Liver (tissue), 9 donors: ENCODE data around the gene RTN4RL1. TPM values are rescaled to one million over a fixed set of nuclear protein-coding genes. Genes with fewer than 3 reads are reported as not detected.

Source experiments
- DNase-seq: peaks from one replicate; pipeline ENCODE4 v3.0.0-alpha.2; 2017; ENCODE audit warnings: low spot score
- H3K27ac ChIP-seq, 2 donors: one replicate each; pipeline ENCODE4 v1.7.0; 2013; ENCODE audit warnings: inconsistent platforms in 2 of 2, low read length in 2 of 2, control low read depth in 1 of 2, low read depth in 1 of 2, mild to moderate bottlenecking in 1 of 2
- H3K27me3 ChIP-seq, 4 donors: one replicate each; pipeline versions ENCODE4 v1.6.1 to v1.7.0; 2013; ENCODE audit warnings: low read length in 3 of 4, inconsistent platforms in 1 of 4, mild to moderate bottlenecking in 1 of 4, moderate library complexity in 1 of 4; ENCODE audit not compliant: control insufficient read depth in 4 of 4, insufficient read depth in 4 of 4
- H3K36me3 ChIP-seq, 4 donors: one replicate each; pipeline versions ENCODE4 v1.6.1 to v1.7.0; 2013; ENCODE audit warnings: low read length in 3 of 4, mild to moderate bottlenecking in 3 of 4, low read depth in 1 of 4, moderate library complexity in 1 of 4; ENCODE audit not compliant: control insufficient read depth in 4 of 4, insufficient read depth in 3 of 4
- H3K4me1 ChIP-seq, 4 donors: one replicate each; pipeline versions ENCODE4 v1.6.1 to v1.7.0; 2013; ENCODE audit warnings: low read length in 3 of 4, mild to moderate bottlenecking in 3 of 4, moderate library complexity in 1 of 4; ENCODE audit not compliant: control insufficient read depth in 4 of 4, insufficient read depth in 4 of 4
- H3K4me3 ChIP-seq, 3 donors: one replicate each; pipeline versions ENCODE4 v1.6.1 to v1.7.0; 2013; ENCODE audit warnings: low read length in 3 of 3, control low read depth in 1 of 3, low read depth in 1 of 3, mild to moderate bottlenecking in 1 of 3
- H3K9ac ChIP-seq, 2 donors: one replicate each; pipeline ENCODE4 v1.7.0; 2013; ENCODE audit warnings: low read length in 2 of 2, mild to moderate bottlenecking in 2 of 2, moderate library complexity in 2 of 2, control low read depth in 1 of 2, low read depth in 1 of 2
- H3K9me3 ChIP-seq, 4 donors: one replicate each; pipeline versions ENCODE4 v1.6.1 to v1.7.0; 2013; ENCODE audit warnings: low read length in 3 of 4; ENCODE audit not compliant: control insufficient read depth in 4 of 4
- EGR1 ChIP-seq, 2 donors: IDR thresholded peaks; 2 replicates each; pipeline ENCODE4 v1.6.1; 2016 to 2018; ENCODE audit warnings: antibody characterized with exemption in 2 of 2, low read depth in 2 of 2
- FOXA1 ChIP-seq: IDR thresholded peaks from 2 replicates; pipeline ENCODE4 v1.6.1; 2016; ENCODE audit warnings: antibody characterized with exemption
- FOXA2 ChIP-seq: IDR thresholded peaks from 2 replicates; pipeline ENCODE4 v1.6.1; 2016; ENCODE audit warnings: antibody characterized with exemption
- GABPA ChIP-seq, 2 donors: IDR thresholded peaks in 1 of 2; conservative IDR thresholded peaks in 1 of 2; 2 replicates each; pipeline ENCODE4 v1.6.1; 2016; ENCODE audit warnings: antibody characterized with exemption in 2 of 2, mild to moderate bottlenecking in 1 of 2, moderate library complexity in 1 of 2
- HNF4A ChIP-seq, 2 donors: conservative IDR thresholded peaks; 2 replicates each; pipeline ENCODE4 v1.6.1; 2016; ENCODE audit warnings: antibody characterized with exemption in 2 of 2, mild to moderate bottlenecking in 2 of 2
- HNF4G ChIP-seq: IDR thresholded peaks from 2 replicates; pipeline ENCODE4 v1.6.1; 2016; ENCODE audit warnings: antibody characterized with exemption
- JUND ChIP-seq, 2 donors: IDR thresholded peaks; 2 replicates each; pipeline ENCODE4 v1.6.1; 2016; ENCODE audit warnings: antibody characterized with exemption in 2 of 2
- NR2F2 ChIP-seq: IDR thresholded peaks from 2 replicates; pipeline ENCODE4 v1.6.1; 2016; ENCODE audit warnings: antibody characterized with exemption
- RAD21 ChIP-seq, 2 donors: IDR thresholded peaks; 2 replicates each; pipeline ENCODE4 v1.6.1; 2016; ENCODE audit warnings: antibody characterized with exemption in 2 of 2, mild to moderate bottlenecking in 2 of 2
- RXRA ChIP-seq, 2 donors: IDR thresholded peaks; 2 replicates each; pipeline ENCODE4 v1.6.1; 2017 to 2018; ENCODE audit warnings: antibody characterized with exemption in 2 of 2, mild to moderate bottlenecking in 1 of 2
- SP1 ChIP-seq: IDR thresholded peaks from 2 replicates; pipeline ENCODE4 v1.6.1; 2018; ENCODE audit warnings: antibody characterized with exemption, mild to moderate bottlenecking
- TAF1 ChIP-seq: conservative IDR thresholded peaks from 2 replicates; pipeline ENCODE4 v1.6.1; 2016; ENCODE audit warnings: antibody characterized with exemption, mild to moderate bottlenecking
- YY1 ChIP-seq: IDR thresholded peaks from 2 replicates; pipeline ENCODE4 v1.6.1; 2016; ENCODE audit warnings: antibody characterized with exemption, mild to moderate bottlenecking
- whole genome bisulfite sequencing: extraction: QIAGEN DNeasy Blood & Tissue Kit; methylation state at CpG from one replicate; pipeline ENCODE4 v1.1.7; 2013; 5-methylcytosine and 5-hydroxymethylcytosine counted together
- polyA plus RNA-seq, 2 donors: library from polyadenylated mRNA; stranded (reverse) in 1 of 2; unstranded in 1 of 2; fragments of 200-250 nt in 1 of 2; fragments of >200 nt in 1 of 2; fragmentation: Nextera tagmentation in 1 of 2; extraction: Ambion mirVana in 1 of 2; gene quantifications; one replicate each; pipeline versions ENCODE4 v1.2.1 to v1.2.3, GENCODE V29; 2013 to 2015
- total RNA-seq, 2 donors: library from RNA; depleted of rRNA; stranded (reverse); fragments of >200 nt; gene quantifications; one replicate each; pipeline ENCODE4 v1.2.3, GENCODE V29; 2014
- TF ChIP-seq, protein P1 (sequence below): IDR thresholded peaks from 2 replicates; pipeline ENCODE4 v1.6.1; 2016; ENCODE audit warnings: antibody characterized with exemption
- TF ChIP-seq, protein P2 (sequence below): IDR thresholded peaks from 2 replicates; pipeline ENCODE4 v1.6.1; 2016; ENCODE audit warnings: antibody characterized with exemption
- TF ChIP-seq, protein P3 (sequence below): IDR thresholded peaks from 2 replicates; pipeline ENCODE4 v1.6.1; 2016; ENCODE audit warnings: antibody characterized with exemption, mild to moderate bottlenecking
- TF ChIP-seq, protein P4 (sequence below): IDR thresholded peaks from 2 replicates; pipeline ENCODE4 v1.6.1; 2016; ENCODE audit warnings: antibody characterized with exemption
- TF ChIP-seq, protein P5 (sequence below): fragments of 150-350 bp; IDR thresholded peaks from 2 replicates; pipeline ENCODE4 v1.5.1; 2017; ENCODE audit warnings: improper control_type of control experiment, low read depth, low read length; ENCODE audit not compliant: missing input control
- donor health status: healthy.
- donor health status: healthy.
- donor health status: healthy.
- donor health status: healthy.
- donor health status: healthy.

The RTN4RL1 gene
- total and polyA plus RNA-seq, 4 donors, result 0.04 to 5.4 (median 1.2) TPM

DNA sequence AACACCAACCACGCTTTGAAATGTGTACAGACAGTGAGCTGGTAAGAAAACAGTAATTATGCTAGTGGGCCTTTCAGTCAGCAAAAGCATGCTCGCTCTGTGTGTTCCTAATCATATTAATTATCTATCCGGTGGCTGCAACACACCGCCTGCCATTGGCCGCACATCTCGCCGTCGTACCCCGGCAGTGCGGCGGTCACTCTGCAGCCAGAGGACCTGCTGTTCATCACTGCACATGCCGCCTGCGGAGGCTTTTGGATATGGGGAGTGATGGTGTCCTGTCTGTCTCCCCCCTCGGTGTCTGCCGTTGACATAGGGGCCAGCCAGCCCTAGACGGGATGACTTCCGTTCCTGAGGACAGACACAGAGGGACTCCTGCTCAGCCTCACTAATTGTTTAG is 126.8 kb downstream of the RTN4RL1 start:
- H3K36me3 ChIP-seq, result peaks cover 7 to 40% (median 30%) of the 10 kb centered on the region in 4 donors
- no peak overlapping the region for H3K4me3 ChIP-seq
- TF ChIP-seq TAF1, result no peak
- no peak for TF ChIP-seq YY1
- TF ChIP-seq NR2F2, result no peak
- no peak for TF ChIP-seq RAD21 (IDR thresholded peaks at IDR 0.05)
- TF ChIP-seq, protein P1, sequence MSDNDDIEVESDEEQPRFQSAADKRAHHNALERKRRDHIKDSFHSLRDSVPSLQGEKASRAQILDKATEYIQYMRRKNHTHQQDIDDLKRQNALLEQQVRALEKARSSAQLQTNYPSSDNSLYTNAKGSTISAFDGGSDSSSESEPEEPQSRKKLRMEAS, result no peak
- no peak for TF ChIP-seq RXRA (IDR thresholded peaks at IDR 0.05)
- TF ChIP-seq, protein P2, sequence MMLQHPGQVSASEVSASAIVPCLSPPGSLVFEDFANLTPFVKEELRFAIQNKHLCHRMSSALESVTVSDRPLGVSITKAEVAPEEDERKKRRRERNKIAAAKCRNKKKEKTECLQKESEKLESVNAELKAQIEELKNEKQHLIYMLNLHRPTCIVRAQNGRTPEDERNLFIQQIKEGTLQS, result no peak
- no peak for TF ChIP-seq FOXA1
- TF ChIP-seq, protein P3, sequence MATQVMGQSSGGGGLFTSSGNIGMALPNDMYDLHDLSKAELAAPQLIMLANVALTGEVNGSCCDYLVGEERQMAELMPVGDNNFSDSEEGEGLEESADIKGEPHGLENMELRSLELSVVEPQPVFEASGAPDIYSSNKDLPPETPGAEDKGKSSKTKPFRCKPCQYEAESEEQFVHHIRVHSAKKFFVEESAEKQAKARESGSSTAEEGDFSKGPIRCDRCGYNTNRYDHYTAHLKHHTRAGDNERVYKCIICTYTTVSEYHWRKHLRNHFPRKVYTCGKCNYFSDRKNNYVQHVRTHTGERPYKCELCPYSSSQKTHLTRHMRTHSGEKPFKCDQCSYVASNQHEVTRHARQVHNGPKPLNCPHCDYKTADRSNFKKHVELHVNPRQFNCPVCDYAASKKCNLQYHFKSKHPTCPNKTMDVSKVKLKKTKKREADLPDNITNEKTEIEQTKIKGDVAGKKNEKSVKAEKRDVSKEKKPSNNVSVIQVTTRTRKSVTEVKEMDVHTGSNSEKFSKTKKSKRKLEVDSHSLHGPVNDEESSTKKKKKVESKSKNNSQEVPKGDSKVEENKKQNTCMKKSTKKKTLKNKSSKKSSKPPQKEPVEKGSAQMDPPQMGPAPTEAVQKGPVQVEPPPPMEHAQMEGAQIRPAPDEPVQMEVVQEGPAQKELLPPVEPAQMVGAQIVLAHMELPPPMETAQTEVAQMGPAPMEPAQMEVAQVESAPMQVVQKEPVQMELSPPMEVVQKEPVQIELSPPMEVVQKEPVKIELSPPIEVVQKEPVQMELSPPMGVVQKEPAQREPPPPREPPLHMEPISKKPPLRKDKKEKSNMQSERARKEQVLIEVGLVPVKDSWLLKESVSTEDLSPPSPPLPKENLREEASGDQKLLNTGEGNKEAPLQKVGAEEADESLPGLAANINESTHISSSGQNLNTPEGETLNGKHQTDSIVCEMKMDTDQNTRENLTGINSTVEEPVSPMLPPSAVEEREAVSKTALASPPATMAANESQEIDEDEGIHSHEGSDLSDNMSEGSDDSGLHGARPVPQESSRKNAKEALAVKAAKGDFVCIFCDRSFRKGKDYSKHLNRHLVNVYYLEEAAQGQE, result no peak
- TF ChIP-seq EGR1 (IDR thresholded peaks at IDR 0.05; ENCODE audit: low read depth in 2 of 2), result no peak
- TF ChIP-seq, protein P4, sequence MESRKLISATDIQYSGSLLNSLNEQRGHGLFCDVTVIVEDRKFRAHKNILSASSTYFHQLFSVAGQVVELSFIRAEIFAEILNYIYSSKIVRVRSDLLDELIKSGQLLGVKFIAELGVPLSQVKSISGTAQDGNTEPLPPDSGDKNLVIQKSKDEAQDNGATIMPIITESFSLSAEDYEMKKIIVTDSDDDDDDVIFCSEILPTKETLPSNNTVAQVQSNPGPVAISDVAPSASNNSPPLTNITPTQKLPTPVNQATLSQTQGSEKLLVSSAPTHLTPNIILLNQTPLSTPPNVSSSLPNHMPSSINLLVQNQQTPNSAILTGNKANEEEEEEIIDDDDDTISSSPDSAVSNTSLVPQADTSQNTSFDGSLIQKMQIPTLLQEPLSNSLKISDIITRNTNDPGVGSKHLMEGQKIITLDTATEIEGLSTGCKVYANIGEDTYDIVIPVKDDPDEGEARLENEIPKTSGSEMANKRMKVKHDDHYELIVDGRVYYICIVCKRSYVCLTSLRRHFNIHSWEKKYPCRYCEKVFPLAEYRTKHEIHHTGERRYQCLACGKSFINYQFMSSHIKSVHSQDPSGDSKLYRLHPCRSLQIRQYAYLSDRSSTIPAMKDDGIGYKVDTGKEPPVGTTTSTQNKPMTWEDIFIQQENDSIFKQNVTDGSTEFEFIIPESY, result no peak
- no peak for TF ChIP-seq SP1
- no peak for TF ChIP-seq HNF4A (conservative IDR thresholded peaks at IDR 0.05)
- TF ChIP-seq FOXA2, result no peak
- no peak for TF ChIP-seq JUND (IDR thresholded peaks at IDR 0.05)
- TF ChIP-seq, protein P5, sequence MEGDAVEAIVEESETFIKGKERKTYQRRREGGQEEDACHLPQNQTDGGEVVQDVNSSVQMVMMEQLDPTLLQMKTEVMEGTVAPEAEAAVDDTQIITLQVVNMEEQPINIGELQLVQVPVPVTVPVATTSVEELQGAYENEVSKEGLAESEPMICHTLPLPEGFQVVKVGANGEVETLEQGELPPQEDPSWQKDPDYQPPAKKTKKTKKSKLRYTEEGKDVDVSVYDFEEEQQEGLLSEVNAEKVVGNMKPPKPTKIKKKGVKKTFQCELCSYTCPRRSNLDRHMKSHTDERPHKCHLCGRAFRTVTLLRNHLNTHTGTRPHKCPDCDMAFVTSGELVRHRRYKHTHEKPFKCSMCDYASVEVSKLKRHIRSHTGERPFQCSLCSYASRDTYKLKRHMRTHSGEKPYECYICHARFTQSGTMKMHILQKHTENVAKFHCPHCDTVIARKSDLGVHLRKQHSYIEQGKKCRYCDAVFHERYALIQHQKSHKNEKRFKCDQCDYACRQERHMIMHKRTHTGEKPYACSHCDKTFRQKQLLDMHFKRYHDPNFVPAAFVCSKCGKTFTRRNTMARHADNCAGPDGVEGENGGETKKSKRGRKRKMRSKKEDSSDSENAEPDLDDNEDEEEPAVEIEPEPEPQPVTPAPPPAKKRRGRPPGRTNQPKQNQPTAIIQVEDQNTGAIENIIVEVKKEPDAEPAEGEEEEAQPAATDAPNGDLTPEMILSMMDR, result no peak
- TF ChIP-seq HNF4G, result no peak
- no peak for TF ChIP-seq GABPA (IDR thresholded peaks at IDR 0.05 in 1 of 2, conservative IDR thresholded peaks at IDR 0.05 in 1 of 2)
- H3K27me3 ChIP-seq, result no peaks in the 10 kb centered on the region
- no peaks in the 10 kb centered on the region for H3K9me3 ChIP-seq
- no peak overlapping the region for H3K9ac ChIP-seq
- WGBS, result 94% methylated on average over 17 of the region's 17 CpGs
- H3K4me1 ChIP-seq, result no peaks in the 10 kb centered on the region
- DNase-seq, result no peak
- H3K27ac ChIP-seq, result no peak overlapping the region
